DOHH2 (cell line): ENCODE measurements around the gene ADAMTS3.

Experiments
- H3F3A ChIP-seq: fragments of 200-600 bp; sonication (generic), shearing (Covaris generic); 2 replicates; pipeline ENCODE4 v1.6.0; 2016; ENCODE audit warnings: antibody characterized with exemption, mild to moderate bottlenecking; ENCODE audit not compliant: control insufficient read depth, insufficient read depth
- H3K27ac ChIP-seq: fragments of 200-600 bp; sonication (generic); 2 replicates; pipeline ENCODE4 v1.5.1; 2014; ENCODE audit warnings: low read depth, mild to moderate bottlenecking, low read length, moderate library complexity
- H3K27me3 ChIP-seq: fragments of 200-600 bp; sonication (generic); 2 replicates; pipeline ENCODE4 v1.6.1; 2014; ENCODE audit warnings: mild to moderate bottlenecking, low read length, mixed read lengths; ENCODE audit not compliant: control insufficient read depth
- H3K36me3 ChIP-seq: fragments of 200-600 bp; sonication (generic); 2 replicates; pipeline ENCODE4 v1.6.1; 2014; ENCODE audit warnings: mild to moderate bottlenecking, low read length, moderate library complexity, mixed read lengths; ENCODE audit not compliant: control insufficient read depth
- H3K4me1 ChIP-seq: fragments of 200-600 bp; sonication (generic); 2 replicates; pipeline ENCODE4 v1.6.1; 2014; ENCODE audit warnings: mild to moderate bottlenecking, low read length, mixed read lengths; ENCODE audit not compliant: control insufficient read depth
- H3K4me2 ChIP-seq: fragments of 200-600 bp; sonication (generic); 2 replicates; pipeline ENCODE4 v1.6.0; 2014; ENCODE audit warnings: mild to moderate bottlenecking, low read length, moderate library complexity
- H3K4me3 ChIP-seq: fragments of 200-600 bp; sonication (generic); 2 replicates; pipeline ENCODE4 v1.5.1; 2014; ENCODE audit warnings: mild to moderate bottlenecking, low read length, mixed read lengths
- H3K79me2 ChIP-seq: fragments of 200-600 bp; sonication (generic); 2 replicates; pipeline ENCODE4 v1.6.1; 2014; ENCODE audit warnings: mild to moderate bottlenecking, low read length, mixed read lengths; ENCODE audit not compliant: control insufficient read depth
- H3K9me2 ChIP-seq: fragments of 200-600 bp; sonication (generic); replicated peaks from 2 replicates; pipeline ENCODE4 v1.6.1; 2014; ENCODE audit warnings: mild to moderate bottlenecking, low read length, mixed read lengths; ENCODE audit not compliant: control insufficient read depth
- H3K9me3 ChIP-seq: fragments of 200-600 bp; sonication (generic); 2 replicates; pipeline ENCODE4 v1.6.1; 2014; ENCODE audit warnings: antibody characterized with exemption, low read length, mixed read lengths; ENCODE audit not compliant: control insufficient read depth, insufficient read depth
- H4K20me1 ChIP-seq: fragments of 200-600 bp; sonication (generic); 2 replicates; pipeline ENCODE4 v1.6.0; 2014; ENCODE audit warnings: low read depth, mild to moderate bottlenecking, antibody characterized with exemption, low read length, moderate library complexity; ENCODE audit not compliant: control insufficient read depth, insufficient read depth
- CTCF ChIP-seq: fragments of 200-600 bp; sonication (generic); IDR thresholded peaks from one replicate; pipeline ENCODE4 v1.5.1; 2014; ENCODE audit warnings: antibody characterized with exemption, mild to moderate bottlenecking, low read depth, low read length; ENCODE audit not compliant: poor library complexity, severe bottlenecking
- EZH2phosphoT487 ChIP-seq: fragments of 200-600 bp; sonication (generic); IDR thresholded peaks from 2 replicates; pipeline ENCODE4 v1.6.1; 2017; ENCODE audit warnings: borderline replicate concordance, mild to moderate bottlenecking, antibody characterized with exemption, low read length, moderate library complexity, mixed read lengths

The ADAMTS3 gene

GRCh38 chr4:72494156-72494555 lies 74.9 kb downstream of the ADAMTS3 start:
- no peaks in the 10 kb centered on the region for H3K79me2 ChIP-seq
- no peak overlapping the region for H3K4me2 ChIP-seq
- H3K4me1 ChIP-seq: no peaks in the 10 kb centered on the region
- H3K36me3 ChIP-seq: no peaks in the 10 kb centered on the region
- no peaks in the 10 kb centered on the region for H3K9me3 ChIP-seq
- no peaks in the 10 kb centered on the region for H3K9me2 ChIP-seq
- no peak overlapping the region for H3K27ac ChIP-seq
- TF ChIP-seq EZH2phosphoT487 (no peak), CTCF (no peak)
- H3K27me3 ChIP-seq: no peaks in the 10 kb centered on the region
- no peaks in the 10 kb centered on the region for H4K20me1 ChIP-seq
- no peaks in the 10 kb centered on the region for H3F3A ChIP-seq
- H3K4me3 ChIP-seq: no peak overlapping the region

- H3K36me3 ChIP-seq: no peaks in the 10 kb centered on the region
- H3K4me2 ChIP-seq: no peak overlapping the region
- no peaks in the 10 kb centered on the region for H3K9me2 ChIP-seq
- H3K4me1 ChIP-seq: no peaks in the 10 kb centered on the region
- H3K27ac ChIP-seq: no peak overlapping the region
- H3F3A ChIP-seq: no peaks in the 10 kb centered on the region
- TF ChIP-seq EZH2phosphoT487 (no peak), CTCF (no peak)
- H3K27me3 ChIP-seq: no peaks in the 10 kb centered on the region
- no peak overlapping the region for H3K4me3 ChIP-seq
- no peaks in the 10 kb centered on the region for H3K79me2 ChIP-seq
- no peaks in the 10 kb centered on the region for H4K20me1 ChIP-seq
- H3K9me3 ChIP-seq: no peaks in the 10 kb centered on the region
These were observed 79.8 kb downstream of the ADAMTS3 start for GRCh38 chr4:72489267-72489666.

GRCh38 chr4:72486991-72487390 lies 82.0 kb downstream of the ADAMTS3 start:
- TF ChIP-seq EZH2phosphoT487 (no peak), CTCF (no peak)
- Histone ChIP-seq H3F3A (no peaks in the 10 kb centered on the region), H3K9me2 (no peaks in the 10 kb centered on the region)

GRCh38 chr4:72484981-72485380 lies 84.0 kb downstream of the ADAMTS3 start:
- H3F3A ChIP-seq: no peaks in the 10 kb centered on the region
- H3K79me2 ChIP-seq: no peaks in the 10 kb centered on the region
- no peaks in the 10 kb centered on the region for H3K9me2 ChIP-seq
- no peak overlapping the region for H3K4me3 ChIP-seq
- no peak overlapping the region for H3K27ac ChIP-seq
- no peaks in the 10 kb centered on the region for H4K20me1 ChIP-seq
- H3K9me3 ChIP-seq: no peaks in the 10 kb centered on the region
- no peak overlapping the region for H3K4me2 ChIP-seq
- H3K27me3 ChIP-seq: no peaks in the 10 kb centered on the region
- H3K4me1 ChIP-seq: no peaks in the 10 kb centered on the region
- no peaks in the 10 kb centered on the region for H3K36me3 ChIP-seq
- no peak for TF ChIP-seq CTCF
- TF ChIP-seq EZH2phosphoT487: no peak

More at GRCh38 chr4:72486991-72487390, 82.0 kb downstream of the ADAMTS3 start:
- Histone ChIP-seq H4K20me1 (no peaks in the 10 kb centered on the region), H3K27ac (no peak overlapping the region), H3K4me1 (no peaks in the 10 kb centered on the region), H3K27me3 (no peaks in the 10 kb centered on the region), H3K9me3 (no peaks in the 10 kb centered on the region), H3K4me2 (no peak overlapping the region), H3K4me3 (no peak overlapping the region), H3K79me2 (no peaks in the 10 kb centered on the region), H3K36me3 (no peaks in the 10 kb centered on the region)
